ENCODE data around the gene TRIM68.

DNA sequence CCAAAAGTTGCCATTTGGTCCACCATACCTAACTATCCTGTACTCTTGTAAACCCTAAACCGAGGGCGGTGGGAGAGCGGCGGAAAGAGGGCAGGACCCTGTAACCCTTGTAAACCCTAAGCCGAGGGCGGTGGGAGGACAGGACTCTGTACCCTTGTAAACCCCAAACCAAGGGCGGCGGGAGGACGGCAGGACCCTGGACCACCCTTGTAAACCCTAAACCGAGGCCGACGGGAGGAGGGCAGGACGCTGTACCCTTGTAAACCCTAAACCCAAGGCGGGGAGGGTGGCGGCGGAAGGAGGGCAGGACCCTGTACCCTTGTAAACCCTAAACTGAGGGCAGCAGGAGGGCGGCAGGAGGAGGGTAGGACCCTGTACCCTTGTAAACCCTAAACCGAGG is 39.0 kb downstream of the TRIM68 start:
- TF ChIP-seq EZH2 (IDR thresholded peaks at IDR 0.05; ENCODE audit: insufficient read depth, low read length), result no peak
- TF ChIP-seq, protein P1, sequence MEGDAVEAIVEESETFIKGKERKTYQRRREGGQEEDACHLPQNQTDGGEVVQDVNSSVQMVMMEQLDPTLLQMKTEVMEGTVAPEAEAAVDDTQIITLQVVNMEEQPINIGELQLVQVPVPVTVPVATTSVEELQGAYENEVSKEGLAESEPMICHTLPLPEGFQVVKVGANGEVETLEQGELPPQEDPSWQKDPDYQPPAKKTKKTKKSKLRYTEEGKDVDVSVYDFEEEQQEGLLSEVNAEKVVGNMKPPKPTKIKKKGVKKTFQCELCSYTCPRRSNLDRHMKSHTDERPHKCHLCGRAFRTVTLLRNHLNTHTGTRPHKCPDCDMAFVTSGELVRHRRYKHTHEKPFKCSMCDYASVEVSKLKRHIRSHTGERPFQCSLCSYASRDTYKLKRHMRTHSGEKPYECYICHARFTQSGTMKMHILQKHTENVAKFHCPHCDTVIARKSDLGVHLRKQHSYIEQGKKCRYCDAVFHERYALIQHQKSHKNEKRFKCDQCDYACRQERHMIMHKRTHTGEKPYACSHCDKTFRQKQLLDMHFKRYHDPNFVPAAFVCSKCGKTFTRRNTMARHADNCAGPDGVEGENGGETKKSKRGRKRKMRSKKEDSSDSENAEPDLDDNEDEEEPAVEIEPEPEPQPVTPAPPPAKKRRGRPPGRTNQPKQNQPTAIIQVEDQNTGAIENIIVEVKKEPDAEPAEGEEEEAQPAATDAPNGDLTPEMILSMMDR (IDR thresholded peaks at IDR 0.05; ENCODE audit: insufficient read depth, low read depth, low read length), result no peak

All from astrocyte (in vitro differentiated cells and primary cell).